ENCODE measurements around the gene LGR6.
"Not testable (repeated sequence)": the region's sequence is repeated elsewhere in the genome, so short reads cannot be mapped to it uniquely, and the experiment has no call there.

The LGR6 gene

DNA sequence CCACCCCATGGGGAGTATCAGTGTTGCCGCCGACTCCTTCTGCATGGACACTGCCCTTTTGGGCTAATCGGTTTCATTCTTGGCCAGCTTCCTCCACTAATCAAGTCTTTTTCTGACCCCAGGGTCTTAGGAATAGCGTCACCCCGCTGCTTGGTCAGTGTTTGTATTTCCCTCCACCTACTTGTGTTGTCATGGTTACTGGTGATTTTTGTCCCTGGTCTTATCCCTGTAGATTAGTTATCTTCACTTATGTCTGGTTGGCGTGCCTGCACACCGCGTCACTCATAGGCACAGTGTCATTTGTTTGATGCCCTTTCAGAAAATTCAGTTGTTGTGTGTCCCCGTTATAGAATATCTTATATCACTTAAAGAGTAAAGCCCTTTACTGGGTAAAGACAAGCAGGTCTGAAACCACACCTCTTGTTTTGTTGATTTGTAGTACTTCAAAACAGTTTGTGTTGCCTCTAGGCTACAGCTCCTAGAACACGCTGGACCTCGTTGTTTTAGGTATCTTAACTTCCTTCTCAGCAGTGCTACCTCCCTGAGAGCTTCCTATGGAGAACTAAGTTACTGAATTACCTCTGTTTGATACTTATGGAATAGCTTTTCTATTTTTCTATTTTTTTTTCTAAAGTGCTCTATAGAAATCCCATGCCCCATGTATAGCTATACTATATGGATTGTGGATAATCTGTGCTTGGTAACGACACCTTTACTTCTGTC is 155.8 kb downstream of the LGR6 start:
- TF ChIP-seq, protein P1, sequence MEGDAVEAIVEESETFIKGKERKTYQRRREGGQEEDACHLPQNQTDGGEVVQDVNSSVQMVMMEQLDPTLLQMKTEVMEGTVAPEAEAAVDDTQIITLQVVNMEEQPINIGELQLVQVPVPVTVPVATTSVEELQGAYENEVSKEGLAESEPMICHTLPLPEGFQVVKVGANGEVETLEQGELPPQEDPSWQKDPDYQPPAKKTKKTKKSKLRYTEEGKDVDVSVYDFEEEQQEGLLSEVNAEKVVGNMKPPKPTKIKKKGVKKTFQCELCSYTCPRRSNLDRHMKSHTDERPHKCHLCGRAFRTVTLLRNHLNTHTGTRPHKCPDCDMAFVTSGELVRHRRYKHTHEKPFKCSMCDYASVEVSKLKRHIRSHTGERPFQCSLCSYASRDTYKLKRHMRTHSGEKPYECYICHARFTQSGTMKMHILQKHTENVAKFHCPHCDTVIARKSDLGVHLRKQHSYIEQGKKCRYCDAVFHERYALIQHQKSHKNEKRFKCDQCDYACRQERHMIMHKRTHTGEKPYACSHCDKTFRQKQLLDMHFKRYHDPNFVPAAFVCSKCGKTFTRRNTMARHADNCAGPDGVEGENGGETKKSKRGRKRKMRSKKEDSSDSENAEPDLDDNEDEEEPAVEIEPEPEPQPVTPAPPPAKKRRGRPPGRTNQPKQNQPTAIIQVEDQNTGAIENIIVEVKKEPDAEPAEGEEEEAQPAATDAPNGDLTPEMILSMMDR (IDR thresholded peaks at IDR 0.05; ENCODE audit: low read depth, low read length): no peak
- H3K4me3 ChIP-seq (ENCODE audit: low read depth, low read length): peak overlapping the region; percentile 98

DNA sequence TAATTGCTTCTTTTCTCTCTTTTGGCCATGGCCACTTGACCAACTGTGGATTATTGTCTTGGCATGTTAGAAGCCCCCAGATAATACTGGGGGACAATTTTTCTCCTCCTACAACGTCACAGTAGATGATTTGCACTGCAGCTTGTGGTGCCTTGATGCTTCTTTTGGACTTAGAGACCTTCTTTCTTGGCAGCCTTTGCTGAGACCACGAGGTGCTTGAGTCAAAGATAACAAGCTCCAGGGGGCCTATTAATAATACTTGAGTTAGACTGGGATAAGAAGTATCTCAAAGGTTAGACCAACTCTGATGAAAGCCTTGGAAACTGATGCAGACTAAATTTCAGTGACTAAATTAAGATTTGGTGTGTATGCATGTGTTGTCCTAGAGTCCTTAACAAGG is 158.1 kb downstream of the LGR6 start:
- no peak overlapping the region for H3K4me3 ChIP-seq (ENCODE audit: low read depth, low read length)
- TF ChIP-seq, protein P1 (IDR thresholded peaks at IDR 0.05; ENCODE audit: low read depth, low read length): no peak

DNA sequence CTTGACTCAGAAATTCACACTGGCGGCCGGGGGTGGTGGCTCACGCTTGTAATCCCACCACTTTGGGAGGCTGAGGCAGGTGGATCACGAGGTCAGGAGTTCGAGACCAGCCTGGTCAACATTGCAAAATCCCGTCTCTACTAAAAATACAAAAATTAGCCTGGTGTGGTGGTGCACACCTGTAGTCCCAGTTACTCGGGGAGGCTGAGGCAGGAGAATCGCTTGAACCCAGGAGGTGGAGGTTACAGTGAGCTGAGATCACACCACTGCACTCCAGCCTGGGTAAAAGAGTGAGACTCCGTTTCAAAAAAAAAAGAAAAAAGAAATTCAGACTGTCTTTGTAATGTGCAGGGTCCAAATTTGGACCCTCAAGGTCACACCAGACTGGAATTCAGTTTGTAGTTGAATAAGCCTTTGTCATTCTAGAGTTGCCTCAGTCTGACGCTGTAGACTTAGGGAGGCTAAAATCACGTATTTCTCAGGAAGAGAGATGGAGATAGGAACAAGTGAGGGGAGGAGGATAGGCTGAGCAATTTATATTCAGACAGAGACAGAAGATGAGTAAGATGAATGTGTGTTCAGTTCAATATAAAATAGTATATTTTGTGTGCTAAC is 159.1 kb downstream of the LGR6 start:
- H3K4me3 ChIP-seq (ENCODE audit: low read depth, low read length): not testable (repeated sequence)

DNA sequence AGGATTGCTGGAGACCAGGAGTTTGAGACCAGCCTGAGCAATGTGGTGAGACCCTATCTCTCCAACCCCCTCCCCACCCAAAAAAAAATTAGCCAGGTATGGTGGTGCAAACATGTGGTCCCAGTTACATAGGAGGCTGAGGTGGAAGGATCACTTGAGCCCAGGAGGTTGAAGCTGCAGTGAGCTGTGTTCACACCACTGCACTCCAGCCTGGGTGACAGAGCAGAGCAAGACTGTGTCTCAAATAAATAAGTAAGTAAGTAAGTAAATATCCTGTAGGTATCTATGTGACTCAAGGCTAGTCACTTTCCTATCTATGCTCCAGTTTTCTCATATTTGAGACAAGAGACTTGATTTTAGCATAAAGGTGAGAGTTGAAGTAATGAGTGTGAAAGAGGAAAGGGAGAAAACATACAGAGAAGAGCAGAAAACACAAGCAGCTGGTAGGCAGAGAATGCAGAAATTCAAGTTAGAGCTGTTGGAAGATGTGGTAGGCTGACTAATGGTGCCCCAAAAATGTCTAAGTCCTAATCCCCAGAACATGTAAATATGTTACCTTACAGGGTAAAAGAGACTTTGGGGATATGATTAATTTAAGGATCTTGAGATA is 162.4 kb downstream of the LGR6 start:
- TF ChIP-seq, protein P1 (IDR thresholded peaks at IDR 0.05; ENCODE audit: low read depth, low read length): no peak
- H3K4me3 ChIP-seq (ENCODE audit: low read depth, low read length): no peak overlapping the region

DNA sequence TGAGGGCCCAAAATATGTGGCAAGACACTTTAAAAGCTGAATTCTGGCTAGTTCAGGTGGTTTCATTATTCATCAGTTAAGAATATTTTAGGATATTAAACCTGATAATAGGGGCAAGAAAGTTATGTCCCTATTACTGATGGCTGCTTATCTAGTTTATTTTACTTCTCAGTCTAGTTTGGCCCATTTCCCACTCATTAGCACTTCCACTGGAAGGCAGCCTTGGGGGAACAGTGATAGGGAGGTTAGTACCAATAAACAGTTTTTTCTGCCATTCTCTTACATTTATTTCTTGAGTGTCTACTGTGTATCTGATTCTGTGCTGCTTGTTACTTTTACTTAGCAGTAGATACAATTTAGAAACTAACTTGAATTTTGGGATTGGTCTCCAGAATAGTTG is 163.9 kb downstream of the LGR6 start:
- no peak overlapping the region for H3K4me3 ChIP-seq (ENCODE audit: low read depth, low read length)
- TF ChIP-seq, protein P1 (IDR thresholded peaks at IDR 0.05; ENCODE audit: low read depth, low read length): no peak

DNA sequence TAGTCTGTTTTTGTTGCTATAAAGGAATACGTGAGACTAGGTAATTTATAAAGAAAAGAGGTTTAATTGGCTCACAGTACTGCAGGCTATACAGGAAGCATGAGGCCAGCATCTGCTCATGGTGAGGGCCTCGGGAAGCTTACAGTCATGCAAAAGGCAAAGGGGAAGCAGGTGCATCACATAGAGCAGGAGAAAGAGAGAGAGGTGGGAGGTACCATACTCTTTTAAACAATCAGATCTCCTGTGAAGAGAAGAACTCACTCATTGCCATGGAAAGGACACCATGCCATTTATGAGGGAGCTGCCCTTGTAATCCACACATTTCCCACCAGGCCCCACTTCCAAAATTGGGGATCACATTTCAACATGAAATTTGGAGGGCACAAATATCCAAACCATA is 167.6 kb downstream of the LGR6 start:
- TF ChIP-seq, protein P1 (IDR thresholded peaks at IDR 0.05; ENCODE audit: low read depth, low read length): no peak
- H3K4me3 ChIP-seq (ENCODE audit: low read depth, low read length): no peak overlapping the region

DNA sequence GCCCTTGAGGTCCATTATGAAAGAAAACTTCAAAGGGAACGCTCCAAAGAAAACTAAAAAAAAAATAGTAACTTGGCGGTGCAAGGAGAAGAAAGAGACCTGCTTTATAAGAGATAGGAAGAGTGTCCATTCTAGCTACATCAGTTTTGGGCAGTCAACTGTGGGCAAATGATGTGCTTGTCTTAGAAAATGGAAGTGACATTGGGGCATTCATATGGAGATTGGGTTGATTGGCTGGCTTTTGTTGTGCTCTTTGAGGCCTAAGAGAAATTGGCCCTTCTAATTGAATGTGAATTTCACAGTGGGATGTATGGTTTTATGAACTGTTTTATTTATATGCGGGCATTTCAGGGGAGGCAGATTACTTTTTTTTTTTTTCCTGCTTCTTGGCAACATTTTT is 168.1 kb downstream of the LGR6 start:
- H3K4me3 ChIP-seq (ENCODE audit: low read depth, low read length): no peak overlapping the region
- TF ChIP-seq, protein P1 (IDR thresholded peaks at IDR 0.05; ENCODE audit: low read depth, low read length): no peak

Measured in WI38 (cell line).